ENCODE data around the gene FIS1. TPM values are rescaled to one million over a fixed set of nuclear protein-coding genes. Genes with fewer than 3 reads are reported as not detected.

Gene FIS1
- total RNA-seq, 1 donor from 2014 or later: 140 TPM

- TF ChIP-seq EZH2 (IDR thresholded peaks at IDR 0.05; ENCODE audit: insufficient read depth, low read length): no peak
- no peak for TF ChIP-seq CTCF (IDR thresholded peaks at IDR 0.05; ENCODE audit: insufficient read depth, low read depth, low read length)
- no peaks in the 10 kb centered on the region for H3K9me3 ChIP-seq (ENCODE audit: insufficient read depth, low read depth, low read length)
- H3K4me2 ChIP-seq (ENCODE audit: low read length): peak overlapping the region; percentile 87
- H3K9ac ChIP-seq (ENCODE audit: low read length): peak overlapping the region; percentile 91
- FAIRE-seq (no peak), DNase-seq (ENCODE audit: low read depth) (peak; percentile 96)
- H3K79me2 ChIP-seq (ENCODE audit: insufficient read depth, low read length): peaks cover 43% of the 10 kb centered on the region
- no peaks in the 10 kb centered on the region for H3K36me3 ChIP-seq (ENCODE audit: insufficient read depth, low read length)
- H3K4me1 ChIP-seq (ENCODE audit: insufficient read depth, low read length): peaks cover 3% of the 10 kb centered on the region
- H3K9me3 Mint-ChIP-seq (ENCODE audit: unreplicated experiment): peaks cover 4% of the 10 kb centered on the region
- peaks cover 3% of the 10 kb centered on the region for H3K27me3 Mint-ChIP-seq (ENCODE audit: low read depth, unreplicated experiment)
- peak overlapping the region; percentile 97 for H3K27ac Mint-ChIP-seq (ENCODE audit: unreplicated experiment)
- H3K27me3 ChIP-seq (ENCODE audit: insufficient read depth, low read length): no peaks in the 10 kb centered on the region
- H4K20me1 ChIP-seq (ENCODE audit: insufficient read depth, low read length): peaks cover 13% of the 10 kb centered on the region
- peaks cover 6% of the 10 kb centered on the region for H3K36me3 Mint-ChIP-seq (ENCODE audit: low read depth, unreplicated experiment)
- peak overlapping the region; percentile 66 for H3K27ac ChIP-seq (ENCODE audit: low read depth, low read length)
- H3K4me1 Mint-ChIP-seq (ENCODE audit: low read depth, unreplicated experiment): peaks cover 12% of the 10 kb centered on the region
- H3K4me3 Mint-ChIP-seq (ENCODE audit: unreplicated experiment): peak overlapping the region; percentile 96
- peak overlapping the region; percentile 94 for H3K4me3 ChIP-seq (ENCODE audit: insufficient read depth, low read depth, low read length)
- H2AFZ ChIP-seq (ENCODE audit: low read depth, low read length): peak overlapping the region; percentile 83
Measured at GRCh38 chr7:101251871-101252659, 7.2 kb upstream of the FIS1 start.

GRCh38 chr7:101250324-101250723 is 5.4 kb upstream of the FIS1 start:
- H3K27me3 ChIP-seq (ENCODE audit: insufficient read depth, low read length): no peaks in the 10 kb centered on the region
- H2AFZ ChIP-seq (ENCODE audit: low read depth, low read length): no peak overlapping the region
- TF ChIP-seq EZH2 (IDR thresholded peaks at IDR 0.05; ENCODE audit: insufficient read depth, low read length): no peak
- TF ChIP-seq CTCF (IDR thresholded peaks at IDR 0.05; ENCODE audit: insufficient read depth, low read depth, low read length): no peak
- peak overlapping the region; percentile 96 for H3K4me3 Mint-ChIP-seq (ENCODE audit: unreplicated experiment)
- peak overlapping the region; percentile 87 for H3K4me2 ChIP-seq (ENCODE audit: low read length)
- no peak overlapping the region for H3K9ac ChIP-seq (ENCODE audit: low read length)
- H3K4me3 ChIP-seq (ENCODE audit: insufficient read depth, low read depth, low read length): no peak overlapping the region
- peak overlapping the region; percentile 69 for H3K27ac Mint-ChIP-seq (ENCODE audit: unreplicated experiment)
- H3K36me3 Mint-ChIP-seq (ENCODE audit: low read depth, unreplicated experiment): peaks cover 6% of the 10 kb centered on the region
- peaks cover 13% of the 10 kb centered on the region for H4K20me1 ChIP-seq (ENCODE audit: insufficient read depth, low read length)
- H3K27ac ChIP-seq (ENCODE audit: low read depth, low read length): no peak overlapping the region
- no peak for FAIRE-seq
- H3K79me2 ChIP-seq (ENCODE audit: insufficient read depth, low read length): peaks cover 58% of the 10 kb centered on the region
- H3K36me3 ChIP-seq (ENCODE audit: insufficient read depth, low read length): peaks cover 2% of the 10 kb centered on the region
- peaks cover 12% of the 10 kb centered on the region for H3K4me1 Mint-ChIP-seq (ENCODE audit: low read depth, unreplicated experiment)
- peaks cover 4% of the 10 kb centered on the region for H3K9me3 Mint-ChIP-seq (ENCODE audit: unreplicated experiment)
- no peaks in the 10 kb centered on the region for H3K9me3 ChIP-seq (ENCODE audit: insufficient read depth, low read depth, low read length)
- H3K27me3 Mint-ChIP-seq (ENCODE audit: low read depth, unreplicated experiment): no peaks in the 10 kb centered on the region
- H3K4me1 ChIP-seq (ENCODE audit: insufficient read depth, low read length): peaks cover 5% of the 10 kb centered on the region
- no peak for DNase-seq (ENCODE audit: low read depth)

- no peak overlapping the region for H3K4me3 Mint-ChIP-seq (ENCODE audit: unreplicated experiment)
- Histone ChIP-seq H4K20me1 (ENCODE audit: insufficient read depth, low read length) (peaks cover 21% of the 10 kb centered on the region), H3K4me3 (ENCODE audit: insufficient read depth, low read depth, low read length) (no peak overlapping the region), H3K9ac (ENCODE audit: low read length) (no peak overlapping the region), H3K9me3 (ENCODE audit: insufficient read depth, low read depth, low read length) (no peaks in the 10 kb centered on the region), H3K4me1 (ENCODE audit: insufficient read depth, low read length) (peaks cover 13% of the 10 kb centered on the region), H3K79me2 (ENCODE audit: insufficient read depth, low read length) (peaks cover 69% of the 10 kb centered on the region), H3K27me3 (ENCODE audit: insufficient read depth, low read length) (no peaks in the 10 kb centered on the region), H3K27ac (ENCODE audit: low read depth, low read length) (no peak overlapping the region), H2AFZ (ENCODE audit: low read depth, low read length) (no peak overlapping the region), H3K36me3 (ENCODE audit: insufficient read depth, low read length) (peaks cover 2% of the 10 kb centered on the region), H3K4me2 (ENCODE audit: low read length) (no peak overlapping the region)
- no peak overlapping the region for H3K27ac Mint-ChIP-seq (ENCODE audit: unreplicated experiment)
- FAIRE-seq: no peak
- H3K9me3 Mint-ChIP-seq (ENCODE audit: unreplicated experiment): peaks cover 4% of the 10 kb centered on the region
- DNase-seq (ENCODE audit: low read depth): no peak
- TF ChIP-seq EZH2 (IDR thresholded peaks at IDR 0.05; ENCODE audit: insufficient read depth, low read length) (no peak), CTCF (IDR thresholded peaks at IDR 0.05; ENCODE audit: insufficient read depth, low read depth, low read length) (no peak)
- peaks cover 18% of the 10 kb centered on the region for H3K4me1 Mint-ChIP-seq (ENCODE audit: low read depth, unreplicated experiment)
- H3K36me3 Mint-ChIP-seq (ENCODE audit: low read depth, unreplicated experiment): peaks cover 6% of the 10 kb centered on the region
- no peaks in the 10 kb centered on the region for H3K27me3 Mint-ChIP-seq (ENCODE audit: low read depth, unreplicated experiment)
Measured at GRCh38 chr7:101248276-101248675, 3.4 kb upstream of the FIS1 start.

Data from astrocyte (in vitro differentiated cells and primary cell).